Activated T-helper 17 cell treated with anti-CD3 and anti-CD28 coated beads, Interleukin-2, amount 50 U/mL, for 72 hours (primary cell): Measurements from ENCODE around the gene HHIP. TPM values are rescaled to one million over a fixed set of nuclear protein-coding genes. Genes with fewer than 3 reads are reported as not detected.

ENCODE experiments used
- ATAC-seq: fragments of 150-1000 bp; cut with Tn5 transposase; replicated peaks from 2 replicates; pipeline ENCODE4 v1.10.0; 2021; ENCODE audit warnings: mild to moderate bottlenecking, moderate library complexity
- H3K27ac Mint-ChIP-seq: one replicate; pipeline ENCODE4 v1.8.0; 2022; ENCODE audit warnings: mixed read lengths
- H3K27me3 Mint-ChIP-seq: one replicate; pipeline ENCODE4 v1.8.0; 2022; ENCODE audit warnings: mixed read lengths
- H3K36me3 Mint-ChIP-seq: one replicate; pipeline ENCODE4 v1.8.0; 2022; ENCODE audit warnings: low read depth, mild to moderate bottlenecking, mixed read lengths
- H3K4me1 Mint-ChIP-seq: one replicate; pipeline ENCODE4 v1.8.0; 2022; ENCODE audit warnings: mixed read lengths
- H3K4me3 Mint-ChIP-seq: one replicate; pipeline ENCODE4 v1.8.0; 2022; ENCODE audit warnings: mild to moderate bottlenecking, mixed read lengths
- H3K9me3 Mint-ChIP-seq: one replicate; pipeline ENCODE4 v1.8.0; 2022; ENCODE audit warnings: mixed read lengths
- total RNA-seq, 2 donors: library from RNA; stranded (reverse); gene quantifications; one replicate each; pipeline ENCODE4 v1.2.3, GENCODE V29; 2022

Gene HHIP
- total RNA-seq, 2 donors from 2014 or later, result not detected

- no peak overlapping the region for H3K4me3 Mint-ChIP-seq
- H3K4me1 Mint-ChIP-seq, result no peaks in the 10 kb centered on the region
- ATAC-seq, result no peak
- H3K27me3 Mint-ChIP-seq, result no peaks in the 10 kb centered on the region
- H3K9me3 Mint-ChIP-seq, result no peaks in the 10 kb centered on the region
- no peak overlapping the region for H3K27ac Mint-ChIP-seq
- H3K36me3 Mint-ChIP-seq, result no peaks in the 10 kb centered on the region
These were observed 64.0 kb downstream of the HHIP start for GRCh38 chr4:144709793-144710525.

- no peaks in the 10 kb centered on the region for H3K27me3 Mint-ChIP-seq
- no peaks in the 10 kb centered on the region for H3K9me3 Mint-ChIP-seq
- H3K4me3 Mint-ChIP-seq, result no peak overlapping the region
- ATAC-seq, result no peak
- H3K4me1 Mint-ChIP-seq, result no peaks in the 10 kb centered on the region
- no peaks in the 10 kb centered on the region for H3K36me3 Mint-ChIP-seq
- no peak overlapping the region for H3K27ac Mint-ChIP-seq
These were observed 64.6 kb downstream of the HHIP start for GRCh38 chr4:144710526-144710912.

- no peaks in the 10 kb centered on the region for H3K9me3 Mint-ChIP-seq
- H3K4me3 Mint-ChIP-seq, result no peak overlapping the region
- no peak overlapping the region for H3K27ac Mint-ChIP-seq
- no peaks in the 10 kb centered on the region for H3K4me1 Mint-ChIP-seq
- no peaks in the 10 kb centered on the region for H3K36me3 Mint-ChIP-seq
- ATAC-seq, result no peak
- H3K27me3 Mint-ChIP-seq, result no peaks in the 10 kb centered on the region
These were observed 65.9 kb downstream of the HHIP start for GRCh38 chr4:144711700-144712456.

GRCh38 chr4:144712775-144713174, 66.8 kb downstream of the HHIP start:
- Mint-ChIP-seq H3K4me3 (no peak overlapping the region), H3K36me3 (no peaks in the 10 kb centered on the region), H3K4me1 (no peaks in the 10 kb centered on the region), H3K27me3 (no peaks in the 10 kb centered on the region), H3K9me3 (no peaks in the 10 kb centered on the region), H3K27ac (no peak overlapping the region)
- ATAC-seq, result no peak

GRCh38 chr4:144714166-144714565, 68.2 kb downstream of the HHIP start:
- no peak for ATAC-seq
- no peaks in the 10 kb centered on the region for H3K36me3 Mint-ChIP-seq
- H3K4me3 Mint-ChIP-seq, result no peak overlapping the region
- H3K9me3 Mint-ChIP-seq, result no peaks in the 10 kb centered on the region
- H3K4me1 Mint-ChIP-seq, result no peaks in the 10 kb centered on the region
- no peak overlapping the region for H3K27ac Mint-ChIP-seq
- no peaks in the 10 kb centered on the region for H3K27me3 Mint-ChIP-seq

- ATAC-seq, result no peak
- Mint-ChIP-seq H3K27ac (no peak overlapping the region), H3K36me3 (no peaks in the 10 kb centered on the region), H3K4me3 (no peak overlapping the region), H3K4me1 (no peaks in the 10 kb centered on the region), H3K9me3 (no peaks in the 10 kb centered on the region), H3K27me3 (no peaks in the 10 kb centered on the region)
These were observed 69.3 kb downstream of the HHIP start for GRCh38 chr4:144715230-144715629.

- ATAC-seq, result no peak
- Mint-ChIP-seq H3K36me3 (no peaks in the 10 kb centered on the region), H3K4me3 (no peak overlapping the region), H3K27me3 (no peaks in the 10 kb centered on the region), H3K4me1 (no peaks in the 10 kb centered on the region), H3K9me3 (no peaks in the 10 kb centered on the region), H3K27ac (no peak overlapping the region)
These were observed 70.8 kb downstream of the HHIP start for GRCh38 chr4:144716778-144717177.

- no peaks in the 10 kb centered on the region for H3K9me3 Mint-ChIP-seq
- H3K36me3 Mint-ChIP-seq, result no peaks in the 10 kb centered on the region
- no peak overlapping the region for H3K27ac Mint-ChIP-seq
- ATAC-seq, result no peak
- no peaks in the 10 kb centered on the region for H3K4me1 Mint-ChIP-seq
- no peak overlapping the region for H3K4me3 Mint-ChIP-seq
- H3K27me3 Mint-ChIP-seq, result no peaks in the 10 kb centered on the region
These were observed 73.1 kb downstream of the HHIP start for GRCh38 chr4:144718958-144719512.

GRCh38 chr4:144720491-144720890, 74.5 kb downstream of the HHIP start:
- no peaks in the 10 kb centered on the region for H3K4me1 Mint-ChIP-seq
- H3K9me3 Mint-ChIP-seq, result no peaks in the 10 kb centered on the region
- no peak overlapping the region for H3K27ac Mint-ChIP-seq
- no peak overlapping the region for H3K4me3 Mint-ChIP-seq
- ATAC-seq, result no peak
- no peaks in the 10 kb centered on the region for H3K27me3 Mint-ChIP-seq
- H3K36me3 Mint-ChIP-seq, result no peaks in the 10 kb centered on the region

- Mint-ChIP-seq H3K36me3 (no peaks in the 10 kb centered on the region), H3K4me1 (no peaks in the 10 kb centered on the region), H3K27ac (no peak overlapping the region), H3K27me3 (no peaks in the 10 kb centered on the region), H3K9me3 (no peaks in the 10 kb centered on the region), H3K4me3 (no peak overlapping the region)
- ATAC-seq, result no peak
These were observed 76.0 kb downstream of the HHIP start for GRCh38 chr4:144721994-144722393.

GRCh38 chr4:144723471-144723870, 77.5 kb downstream of the HHIP start:
- ATAC-seq, result no peak
- Mint-ChIP-seq H3K36me3 (no peaks in the 10 kb centered on the region), H3K4me1 (no peaks in the 10 kb centered on the region), H3K9me3 (no peaks in the 10 kb centered on the region), H3K27ac (no peak overlapping the region), H3K4me3 (no peak overlapping the region), H3K27me3 (no peaks in the 10 kb centered on the region)

- Mint-ChIP-seq H3K27me3 (no peaks in the 10 kb centered on the region), H3K4me3 (no peak overlapping the region), H3K36me3 (no peaks in the 10 kb centered on the region), H3K4me1 (no peaks in the 10 kb centered on the region), H3K9me3 (no peaks in the 10 kb centered on the region), H3K27ac (no peak overlapping the region)
- no peak for ATAC-seq
These were observed 83.2 kb downstream of the HHIP start for GRCh38 chr4:144729175-144729574.

- Mint-ChIP-seq H3K36me3 (no peaks in the 10 kb centered on the region), H3K27ac (no peak overlapping the region), H3K4me3 (no peak overlapping the region), H3K9me3 (no peaks in the 10 kb centered on the region), H3K27me3 (no peaks in the 10 kb centered on the region), H3K4me1 (no peaks in the 10 kb centered on the region)
- no peak for ATAC-seq
These were observed 86.8 kb downstream of the HHIP start for GRCh38 chr4:144732584-144733428.

GRCh38 chr4:144733566-144733965, 87.6 kb downstream of the HHIP start:
- H3K27ac Mint-ChIP-seq, result no peak overlapping the region
- H3K4me3 Mint-ChIP-seq, result no peak overlapping the region
- H3K27me3 Mint-ChIP-seq, result no peaks in the 10 kb centered on the region
- no peaks in the 10 kb centered on the region for H3K9me3 Mint-ChIP-seq
- ATAC-seq, result no peak
- H3K36me3 Mint-ChIP-seq, result no peaks in the 10 kb centered on the region
- no peaks in the 10 kb centered on the region for H3K4me1 Mint-ChIP-seq
